ENCODE data around the gene GABBR2.

GABBR2 gene

GRCh38 chr9:98363644-98364043 is 345.1 kb downstream of the GABBR2 start:
- no peak for DNase-seq

GRCh38 chr9:98362624-98363252 is 346.0 kb downstream of the GABBR2 start:
- DNase-seq = no peak

GRCh38 chr9:98361645-98362044 is 347.1 kb downstream of the GABBR2 start:
- no peak for DNase-seq

GRCh38 chr9:98360176-98360708 is 348.5 kb downstream of the GABBR2 start:
- no peak for DNase-seq

- DNase-seq = no peak
Measured at GRCh38 chr9:98359569-98359968, 349.2 kb downstream of the GABBR2 start.

- DNase-seq = no peak
Measured at GRCh38 chr9:98357921-98358535, 350.7 kb downstream of the GABBR2 start.

- no peak for DNase-seq
Measured at GRCh38 chr9:98356953-98357690, 351.6 kb downstream of the GABBR2 start.

- no peak for DNase-seq
Measured at GRCh38 chr9:98356326-98356725, 352.4 kb downstream of the GABBR2 start.

GRCh38 chr9:98351370-98351769 is 357.4 kb downstream of the GABBR2 start:
- no peak for DNase-seq

GRCh38 chr9:98347642-98348041 is 361.1 kb downstream of the GABBR2 start:
- DNase-seq = no peak

- DNase-seq = no peak
Measured at GRCh38 chr9:98345011-98345410, 363.7 kb downstream of the GABBR2 start.

GRCh38 chr9:98344581-98344980 is 364.2 kb downstream of the GABBR2 start:
- no peak for DNase-seq

- no peak for DNase-seq
Measured at GRCh38 chr9:98342820-98343210, 365.9 kb downstream of the GABBR2 start.

GRCh38 chr9:98342098-98342819 is 366.5 kb downstream of the GABBR2 start:
- DNase-seq = no peak

GRCh38 chr9:98341157-98342097 is 367.3 kb downstream of the GABBR2 start:
- no peak for DNase-seq

- DNase-seq = no peak
Measured at GRCh38 chr9:98339987-98340800, 368.5 kb downstream of the GABBR2 start.

GRCh38 chr9:98335661-98336060 is 373.1 kb downstream of the GABBR2 start:
- DNase-seq = no peak

- no peak for DNase-seq
Measured at GRCh38 chr9:98334796-98335195, 373.9 kb downstream of the GABBR2 start.

- DNase-seq = no peak
Measured at GRCh38 chr9:98333703-98334582, 374.8 kb downstream of the GABBR2 start.

- no peak for DNase-seq
Measured at GRCh38 chr9:98332405-98332831, 376.3 kb downstream of the GABBR2 start.
